Measurements from ENCODE around the gene DCAF6.

Gene DCAF6

DNA sequence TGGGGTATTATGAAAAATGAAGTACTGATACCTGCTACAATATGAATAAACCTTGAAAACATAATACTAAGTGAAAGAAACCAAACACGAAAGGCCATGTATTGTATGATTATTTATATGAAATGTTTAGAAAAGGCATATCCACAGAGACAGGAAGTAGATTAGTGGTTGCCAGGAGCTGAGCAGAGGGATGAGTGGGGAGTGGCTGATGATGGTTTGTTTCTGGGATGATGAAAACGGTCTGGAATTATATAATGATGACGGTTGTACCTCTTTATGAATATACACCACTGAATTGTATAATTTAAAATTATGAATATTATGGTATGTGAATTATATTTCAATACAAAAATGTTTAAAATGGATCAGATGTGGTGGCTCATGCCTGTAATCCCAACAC, 64.2 kb downstream of the DCAF6 start:
- no peak overlapping the region for H3K9ac ChIP-seq
- no peak overlapping the region for H2AFZ ChIP-seq (ENCODE audit: low read depth)
- H3K4me2 ChIP-seq, result no peak overlapping the region
- H3K36me3 ChIP-seq (ENCODE audit: insufficient read depth), result peaks cover 4% of the 10 kb centered on the region; the same call in 1 of the 2 replicates
- H3K4me3 ChIP-seq (IDR thresholded peaks at IDR 0.05; ENCODE audit: insufficient read depth, low read depth, low read length), result no peak overlapping the region
- no peaks in the 10 kb centered on the region for H3K79me2 ChIP-seq (ENCODE audit: insufficient read depth, low read depth)
- H3K27ac ChIP-seq, result no peak overlapping the region
- no peaks in the 10 kb centered on the region for H4K20me1 ChIP-seq (ENCODE audit: insufficient read depth)
- H3K27me3 ChIP-seq (ENCODE audit: insufficient read depth, low read depth), result no peaks in the 10 kb centered on the region
- no peaks in the 10 kb centered on the region for H3K4me1 ChIP-seq (ENCODE audit: low read depth, poor library complexity, severe bottlenecking)
- TF ChIP-seq, protein P1, sequence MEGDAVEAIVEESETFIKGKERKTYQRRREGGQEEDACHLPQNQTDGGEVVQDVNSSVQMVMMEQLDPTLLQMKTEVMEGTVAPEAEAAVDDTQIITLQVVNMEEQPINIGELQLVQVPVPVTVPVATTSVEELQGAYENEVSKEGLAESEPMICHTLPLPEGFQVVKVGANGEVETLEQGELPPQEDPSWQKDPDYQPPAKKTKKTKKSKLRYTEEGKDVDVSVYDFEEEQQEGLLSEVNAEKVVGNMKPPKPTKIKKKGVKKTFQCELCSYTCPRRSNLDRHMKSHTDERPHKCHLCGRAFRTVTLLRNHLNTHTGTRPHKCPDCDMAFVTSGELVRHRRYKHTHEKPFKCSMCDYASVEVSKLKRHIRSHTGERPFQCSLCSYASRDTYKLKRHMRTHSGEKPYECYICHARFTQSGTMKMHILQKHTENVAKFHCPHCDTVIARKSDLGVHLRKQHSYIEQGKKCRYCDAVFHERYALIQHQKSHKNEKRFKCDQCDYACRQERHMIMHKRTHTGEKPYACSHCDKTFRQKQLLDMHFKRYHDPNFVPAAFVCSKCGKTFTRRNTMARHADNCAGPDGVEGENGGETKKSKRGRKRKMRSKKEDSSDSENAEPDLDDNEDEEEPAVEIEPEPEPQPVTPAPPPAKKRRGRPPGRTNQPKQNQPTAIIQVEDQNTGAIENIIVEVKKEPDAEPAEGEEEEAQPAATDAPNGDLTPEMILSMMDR (conservative IDR thresholded peaks at IDR 0.05; ENCODE audit: low read depth, low read length), result no peak

DNA sequence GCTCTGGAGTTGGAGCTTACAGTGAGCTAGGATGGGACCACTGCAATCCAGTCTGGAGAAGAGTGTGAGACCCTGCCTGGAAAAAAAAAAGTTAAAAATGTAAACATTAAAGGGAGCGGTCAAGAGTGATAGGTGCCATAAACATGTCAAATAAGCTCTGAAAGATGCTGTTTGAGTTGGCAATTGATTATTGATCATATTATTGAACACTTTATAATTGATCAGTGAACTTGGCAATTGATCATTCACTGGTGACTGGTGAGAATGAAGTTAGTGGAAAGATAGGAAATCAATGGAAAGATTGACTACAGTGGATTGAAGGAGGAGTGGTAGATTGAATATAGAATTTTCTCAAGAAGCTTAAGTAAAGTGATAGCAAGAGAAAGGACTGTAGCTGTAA, 64.7 kb downstream of the DCAF6 start:
- peaks cover 4% of the 10 kb centered on the region; the same call in 1 of the 2 replicates for H3K36me3 ChIP-seq (ENCODE audit: insufficient read depth)
- no peak overlapping the region for H3K4me2 ChIP-seq
- no peak overlapping the region for H2AFZ ChIP-seq (ENCODE audit: low read depth)
- no peaks in the 10 kb centered on the region for H3K4me1 ChIP-seq (ENCODE audit: low read depth, poor library complexity, severe bottlenecking)
- H3K4me3 ChIP-seq (IDR thresholded peaks at IDR 0.05; ENCODE audit: insufficient read depth, low read depth, low read length), result no peak overlapping the region
- TF ChIP-seq, protein P1 (conservative IDR thresholded peaks at IDR 0.05; ENCODE audit: low read depth, low read length), result no peak
- no peaks in the 10 kb centered on the region for H4K20me1 ChIP-seq (ENCODE audit: insufficient read depth)
- H3K27ac ChIP-seq, result no peak overlapping the region
- H3K79me2 ChIP-seq (ENCODE audit: insufficient read depth, low read depth), result no peaks in the 10 kb centered on the region
- no peaks in the 10 kb centered on the region for H3K27me3 ChIP-seq (ENCODE audit: insufficient read depth, low read depth)
- no peak overlapping the region for H3K9ac ChIP-seq

DNA sequence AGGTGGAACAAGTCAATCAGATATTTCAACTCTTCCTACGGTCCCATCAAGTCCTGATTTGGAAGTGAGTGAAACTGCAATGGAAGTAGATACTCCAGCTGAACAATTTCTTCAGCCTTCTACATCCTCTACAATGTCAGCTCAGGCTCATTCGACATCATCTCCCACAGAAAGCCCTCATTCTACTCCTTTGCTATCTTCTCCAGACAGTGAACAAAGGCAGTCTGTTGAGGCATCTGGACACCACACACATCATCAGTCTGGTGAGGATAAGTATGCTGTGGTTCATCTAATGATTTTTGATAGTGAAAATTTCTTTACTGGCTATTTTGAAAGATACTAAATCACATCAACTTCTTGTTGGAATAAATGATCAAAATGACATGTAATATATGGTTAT, 68.0 kb downstream of the DCAF6 start:
- Histone ChIP-seq H3K4me2 (no peak overlapping the region), H4K20me1 (ENCODE audit: insufficient read depth) (no peaks in the 10 kb centered on the region), H3K36me3 (ENCODE audit: insufficient read depth) (peaks cover 4% of the 10 kb centered on the region; the same call in 1 of the 2 replicates), H3K27me3 (ENCODE audit: insufficient read depth, low read depth) (no peaks in the 10 kb centered on the region), H3K4me3 (IDR thresholded peaks at IDR 0.05; ENCODE audit: insufficient read depth, low read depth, low read length) (no peak overlapping the region), H3K4me1 (ENCODE audit: low read depth, poor library complexity, severe bottlenecking) (no peaks in the 10 kb centered on the region), H3K79me2 (ENCODE audit: insufficient read depth, low read depth) (no peaks in the 10 kb centered on the region), H2AFZ (ENCODE audit: low read depth) (no peak overlapping the region), H3K9ac (no peak overlapping the region), H3K27ac (no peak overlapping the region)
- TF ChIP-seq, protein P1 (conservative IDR thresholded peaks at IDR 0.05; ENCODE audit: low read depth, low read length), result no peak

DNA sequence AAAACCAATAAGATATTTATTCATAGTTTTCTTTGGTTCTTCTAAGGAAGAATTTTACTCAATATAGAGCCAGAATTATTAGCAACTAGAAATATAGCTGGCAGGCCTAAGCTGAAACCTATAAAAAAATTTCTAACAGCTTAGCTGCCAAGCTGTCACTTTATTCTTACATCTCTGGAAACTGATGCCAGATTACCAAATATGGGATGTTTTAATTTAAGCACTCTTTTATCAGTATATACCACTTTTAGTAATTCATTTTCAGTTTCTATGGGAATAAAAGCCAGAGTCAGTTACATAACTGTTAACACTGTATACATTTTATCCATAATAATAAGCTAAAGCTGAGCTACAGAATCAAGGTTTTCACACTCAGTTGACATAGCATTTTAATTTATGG, 69.0 kb downstream of the DCAF6 start:
- Histone ChIP-seq H3K9ac (no peak overlapping the region), H3K4me2 (no peak overlapping the region), H3K36me3 (ENCODE audit: insufficient read depth) (peaks cover 4% of the 10 kb centered on the region; the same call in 1 of the 2 replicates), H3K4me3 (IDR thresholded peaks at IDR 0.05; ENCODE audit: insufficient read depth, low read depth, low read length) (no peak overlapping the region), H3K79me2 (ENCODE audit: insufficient read depth, low read depth) (no peaks in the 10 kb centered on the region), H2AFZ (ENCODE audit: low read depth) (no peak overlapping the region), H3K27me3 (ENCODE audit: insufficient read depth, low read depth) (no peaks in the 10 kb centered on the region), H4K20me1 (ENCODE audit: insufficient read depth) (no peaks in the 10 kb centered on the region), H3K27ac (no peak overlapping the region), H3K4me1 (ENCODE audit: low read depth, poor library complexity, severe bottlenecking) (no peaks in the 10 kb centered on the region)
- TF ChIP-seq, protein P1 (conservative IDR thresholded peaks at IDR 0.05; ENCODE audit: low read depth, low read length), result no peak

Measured in KMS-11 (cell line).